Neural progenitor cell (in vitro differentiated cells): ENCODE measurements around the gene WLS.

ENCODE experiments used
- CTCF ChIP-seq: fragments of 200-600 bp; sonication (generic); IDR thresholded peaks from 2 replicates; pipeline ENCODE4 v1.5.1; 2017; ENCODE audit warnings: antibody characterized with exemption, mild to moderate bottlenecking
- EZH2 ChIP-seq: fragments of 200-600 bp; sonication (generic); IDR thresholded peaks from 2 replicates; pipeline ENCODE4 v1.6.1; 2017; ENCODE audit warnings: antibody characterized with exemption, mild to moderate bottlenecking, moderate library complexity
- EZH2phosphoT487 ChIP-seq: fragments of 200-600 bp; sonication (generic); IDR thresholded peaks from 2 replicates; pipeline ENCODE4 v1.6.1; 2017; ENCODE audit warnings: antibody characterized with exemption

- TF ChIP-seq CTCF = no peak
- no peak for TF ChIP-seq EZH2
- TF ChIP-seq EZH2phosphoT487 = no peak
These were observed 101.1 kb downstream of the WLS start for GRCh38 chr1:68131261-68131660.
